ENCODE data around the gene CDHR3. TPM values are rescaled to one million over a fixed set of nuclear protein-coding genes. Genes with fewer than 3 reads are reported as not detected.

Gene CDHR3
- polyA plus RNA-seq, 2 of the 4 experiments (the other 2 are of a cell fraction), result 4.0 to 4.5 TPM

GRCh38 chr7:105985672-105986215 is 22.7 kb downstream of the CDHR3 start:
- no peak for TF ChIP-seq BHLHE40 (IDR thresholded peaks at IDR 0.05; ENCODE audit: low read depth, low read length)
- TF ChIP-seq BCL3 (IDR thresholded peaks at IDR 0.05), result no peak
- TF ChIP-seq HMGXB4 (CRISPR knock-in tag; IDR thresholded peaks at IDR 0.05; ENCODE audit: borderline replicate concordance), result no peak
- TF ChIP-seq POLR2A (IDR thresholded peaks at IDR 0.05; ENCODE audit: low read length), result no peak
- no peak for TF ChIP-seq ELK1 (IDR thresholded peaks at IDR 0.05; ENCODE audit: low read depth, low read length)
- TF ChIP-seq MYC (IDR thresholded peaks at IDR 0.05; ENCODE audit: borderline replicate concordance, low read length), result no peak
- TF ChIP-seq MAFK (IDR thresholded peaks at IDR 0.05; ENCODE audit: partially characterized antibody), result no peak
- no peak for TF ChIP-seq CBX2 (IDR thresholded peaks at IDR 0.05; ENCODE audit: borderline replicate concordance, low read depth)
- TF ChIP-seq CHD2 (IDR thresholded peaks at IDR 0.05; ENCODE audit: low read length, partially characterized antibody), result no peak
- TF ChIP-seq FOSB (CRISPR knock-in tag; IDR thresholded peaks at IDR 0.05), result no peak
- no peak for TF ChIP-seq NFE2L2 (conservative IDR thresholded peaks at IDR 0.05; ENCODE audit: low read length)
- TF ChIP-seq EP300 (IDR thresholded peaks at IDR 0.05), result no peak
- no peak for TF ChIP-seq TFCP2L1 (CRISPR knock-in tag; IDR thresholded peaks at IDR 0.05)
- TF ChIP-seq USF2 (IDR thresholded peaks at IDR 0.05), result no peak
- ChIA-PET POLR2A (no interaction called here), CTCF (interaction anchor here (0.7 to 1.9 kb wide), 3 partner anchors 23 to 217 kb away, joined by 3 to 5 read pairs (median 4); no protein-coding TSS in a partner anchor)
- WGBS (ENCODE audit: missing lambda C conversion rate), result 36% methylated on average over 2 of the region's 2 CpGs
- Histone ChIP-seq H3K4me1 (no peaks in the 10 kb centered on the region), H3K27ac (no peak overlapping the region), H3K4me2 (no peak overlapping the region), H3K4me3 (no peak overlapping the region), H3K9me3 (no peaks in the 10 kb centered on the region)
- ATAC-seq (no peak), DNase-seq (ENCODE audit: low read depth in 1 of 2, low spot score in 1 of 2) (no peak), FAIRE-seq (no peak)

- ChIA-PET CTCF (interaction anchor here (1.3 kb wide), 1 partner anchor 227 kb away, joined by 5 read pairs; no protein-coding TSS in a partner anchor), POLR2A (no interaction called here)
- WGBS (ENCODE audit: missing lambda C conversion rate), result 92% methylated on average over 2 of the region's 2 CpGs
- Histone ChIP-seq H3K4me2 (no peak overlapping the region), H3K4me3 (no peak overlapping the region), H3K27ac (no peak overlapping the region), H3K9me3 (no peaks in the 10 kb centered on the region), H3K4me1 (no peaks in the 10 kb centered on the region)
- no peak for FAIRE-seq
- ATAC-seq, result no peak
- no peak for TF ChIP-seq E2F6 (IDR thresholded peaks at IDR 0.05; ENCODE audit: borderline replicate concordance, low read depth)
- TF ChIP-seq POLR2AphosphoS2 (conservative IDR thresholded peaks at IDR 0.05; ENCODE audit: low read length), result no peak
- no peak for TF ChIP-seq KDM5A (IDR thresholded peaks at IDR 0.05)
- TF ChIP-seq RARB (CRISPR knock-in tag; IDR thresholded peaks at IDR 0.05), result no peak
- TF ChIP-seq BHLHE40 (IDR thresholded peaks at IDR 0.05; ENCODE audit: low read depth, low read length), result no peak
- TF ChIP-seq HMGXB4 (CRISPR knock-in tag; IDR thresholded peaks at IDR 0.05; ENCODE audit: borderline replicate concordance), result no peak
- no peak for DNase-seq (ENCODE audit: low read depth in 1 of 2, low spot score in 1 of 2)
Observed at GRCh38 chr7:105987046-105987445, 24.0 kb downstream of the CDHR3 start.
